Measurements from ENCODE around the gene ATAD3A.

ATAD3A gene

GRCh38 chr1:1565340-1565739 lies 53.4 kb downstream of the ATAD3A start:
- in situ Hi-C loops (cut with HindIII; ENCODE audit: low sequenced_read_pairs), result no loop called here
- no peak overlapping the region for H3K4me3 ChIP-seq (ENCODE audit: low read depth, low read length)
- DNase-seq (ENCODE audit: low read depth), result no peak

DNA sequence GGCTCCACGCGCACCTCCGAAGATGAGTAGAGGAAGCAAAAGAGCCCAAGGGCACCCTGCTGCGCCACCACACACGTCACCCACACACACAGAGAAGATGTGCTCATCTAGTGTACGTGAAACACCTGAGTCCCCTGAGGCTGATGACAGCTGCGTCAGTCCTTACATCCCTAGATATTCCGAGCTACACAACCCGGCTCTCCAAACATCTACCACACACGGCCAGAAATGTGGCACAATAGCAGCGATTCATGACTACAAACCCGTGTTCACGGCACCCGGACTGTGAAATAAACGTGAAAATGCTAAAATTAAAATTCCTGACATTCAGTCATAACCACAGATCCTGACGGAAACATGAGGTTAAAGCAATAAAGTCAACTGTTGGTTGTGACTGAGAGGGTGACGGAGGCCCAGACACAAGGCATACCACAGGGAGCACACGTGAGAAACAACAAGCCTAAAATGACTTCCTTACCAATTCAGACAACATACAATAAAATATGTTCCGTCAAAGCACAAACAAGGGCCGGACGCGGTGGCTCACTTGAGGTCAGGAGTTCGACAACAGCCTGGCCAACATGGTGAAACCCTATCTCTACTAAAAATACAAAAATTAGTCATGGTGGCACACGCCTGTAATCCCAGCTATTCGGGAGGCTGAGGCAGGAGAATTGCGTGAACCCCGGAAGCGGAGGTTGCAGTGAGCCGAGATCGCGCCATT lies 55.4 kb downstream of the ATAD3A start:
- in situ Hi-C loops (cut with HindIII; ENCODE audit: low sequenced_read_pairs), result no loop called here
- no peak overlapping the region for H3K4me3 ChIP-seq (ENCODE audit: low read depth, low read length)
- TF ChIP-seq, protein P1, sequence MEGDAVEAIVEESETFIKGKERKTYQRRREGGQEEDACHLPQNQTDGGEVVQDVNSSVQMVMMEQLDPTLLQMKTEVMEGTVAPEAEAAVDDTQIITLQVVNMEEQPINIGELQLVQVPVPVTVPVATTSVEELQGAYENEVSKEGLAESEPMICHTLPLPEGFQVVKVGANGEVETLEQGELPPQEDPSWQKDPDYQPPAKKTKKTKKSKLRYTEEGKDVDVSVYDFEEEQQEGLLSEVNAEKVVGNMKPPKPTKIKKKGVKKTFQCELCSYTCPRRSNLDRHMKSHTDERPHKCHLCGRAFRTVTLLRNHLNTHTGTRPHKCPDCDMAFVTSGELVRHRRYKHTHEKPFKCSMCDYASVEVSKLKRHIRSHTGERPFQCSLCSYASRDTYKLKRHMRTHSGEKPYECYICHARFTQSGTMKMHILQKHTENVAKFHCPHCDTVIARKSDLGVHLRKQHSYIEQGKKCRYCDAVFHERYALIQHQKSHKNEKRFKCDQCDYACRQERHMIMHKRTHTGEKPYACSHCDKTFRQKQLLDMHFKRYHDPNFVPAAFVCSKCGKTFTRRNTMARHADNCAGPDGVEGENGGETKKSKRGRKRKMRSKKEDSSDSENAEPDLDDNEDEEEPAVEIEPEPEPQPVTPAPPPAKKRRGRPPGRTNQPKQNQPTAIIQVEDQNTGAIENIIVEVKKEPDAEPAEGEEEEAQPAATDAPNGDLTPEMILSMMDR (IDR thresholded peaks at IDR 0.05; ENCODE audit: low read depth, low read length, missing control alignments), result no peak

More at GRCh38 chr1:1565340-1565739, 53.4 kb downstream of the ATAD3A start:
- TF ChIP-seq, protein P1 (IDR thresholded peaks at IDR 0.05; ENCODE audit: low read depth, low read length, missing control alignments), result no peak

GRCh38 chr1:1567891-1568291 lies 55.9 kb downstream of the ATAD3A start:
- no peak for DNase-seq (ENCODE audit: low read depth)
- TF ChIP-seq, protein P1 (IDR thresholded peaks at IDR 0.05; ENCODE audit: low read depth, low read length, missing control alignments), result no peak
- H3K4me3 ChIP-seq (ENCODE audit: low read depth, low read length), result no peak overlapping the region
- in situ Hi-C loops (cut with HindIII; ENCODE audit: low sequenced_read_pairs), result no loop called here

More for the DNA sequence above, 55.4 kb downstream of the ATAD3A start:
- no peak for DNase-seq (ENCODE audit: low read depth)

DNA sequence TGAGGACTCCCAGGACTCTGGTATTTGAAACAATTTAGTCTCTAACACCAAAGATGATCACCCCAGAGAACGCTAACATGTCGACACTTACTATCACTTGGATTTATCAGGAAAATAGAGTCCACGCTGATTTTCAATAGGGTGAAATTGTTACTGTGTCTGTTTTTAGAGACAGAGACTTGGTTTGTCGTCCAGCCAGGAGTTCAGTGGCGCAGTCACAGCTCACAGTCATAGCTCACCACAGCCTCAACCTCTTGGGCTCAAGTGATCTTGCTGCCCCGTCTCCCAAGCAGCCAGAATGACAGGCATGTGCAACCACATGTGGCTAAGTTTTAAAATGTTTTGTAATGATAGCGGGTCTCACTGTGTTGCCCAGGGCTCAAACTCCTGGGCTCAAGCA lies 57.4 kb downstream of the ATAD3A start:
- no peak for DNase-seq (ENCODE audit: low read depth)
- TF ChIP-seq, protein P1 (IDR thresholded peaks at IDR 0.05; ENCODE audit: low read depth, low read length, missing control alignments), result no peak
- H3K4me3 ChIP-seq (ENCODE audit: low read depth, low read length), result no peak overlapping the region
- in situ Hi-C loops (cut with HindIII; ENCODE audit: low sequenced_read_pairs), result no loop called here

- in situ Hi-C loops (cut with HindIII; ENCODE audit: low sequenced_read_pairs), result no loop called here
- H3K4me3 ChIP-seq (ENCODE audit: low read depth, low read length), result peak overlapping the region; percentile 99
- peak; percentile 24 for DNase-seq (ENCODE audit: low read depth)
- TF ChIP-seq, protein P1 (IDR thresholded peaks at IDR 0.05; ENCODE audit: low read depth, low read length, missing control alignments), result peak; percentile 22
These were observed 62.1 kb downstream of the ATAD3A start for GRCh38 chr1:1573843-1574720.

GRCh38 chr1:1574721-1575537 lies 63.0 kb downstream of the ATAD3A start, which contains the start of gene SSU72:
SSU72 (minus strand) TSS chr1:1574863; CDS start chr1:1574557, 306 bp downstream.
- TF ChIP-seq, protein P1 (IDR thresholded peaks at IDR 0.05; ENCODE audit: low read depth, low read length, missing control alignments), result no peak
- in situ Hi-C loops (cut with HindIII; ENCODE audit: low sequenced_read_pairs), result no loop called here
- peak; percentile 83 for DNase-seq (ENCODE audit: low read depth)
- H3K4me3 ChIP-seq (ENCODE audit: low read depth, low read length), result peak within 1 kb of the TSS; percentile 99
